SK-N-SH (cell line): ENCODE measurements around the gene MID2. TPM values are rescaled to one million over a fixed set of nuclear protein-coding genes. Genes with fewer than 3 reads are reported as not detected.

Experiments used
- CTCF ChIA-PET: fragments of 300-600, 350-600 bp; formaldehyde crosslinking; extraction: SDS; loops from one replicate; lab custom pipeline; 2021; lab: Yijun Ruan, JAX
- POLR2A ChIA-PET: fragments of 350-600 bp; sonication (Branson Sonifier 250); formaldehyde crosslinking; extraction: SDS; loops from one replicate; lab custom pipeline; 2020; ENCODE audit warnings: antibody characterized with exemption, inconsistent platforms; lab: Yijun Ruan, JAX
- DNase-seq: peaks from one replicate; pipeline ENCODE4 v3.0.0; 2012
- H2AFZ ChIP-seq: fragments of 200-600 bp; sonication (generic); 2 replicates; pipeline ENCODE4 v1.8.1; 2016; ENCODE audit warnings: antibody characterized with exemption, mild to moderate bottlenecking, low read depth
- H3F3A ChIP-seq: fragments of 200-600 bp; sonication (generic); replicated peaks from 2 replicates; pipeline ENCODE3; 2016; ENCODE audit warnings: antibody characterized with exemption, mild to moderate bottlenecking; ENCODE audit not compliant: insufficient read depth
- H3K27ac ChIP-seq, 2 experiments: fragments of 200-500 bp in 1 of 2; fragments of 200-600 bp in 1 of 2; sonication (Bioruptor generic) in 1 of 2; sonication (generic), shearing (Covaris generic) in 1 of 2; 2 replicates each; pipeline versions ENCODE4 v1.5.1 to v1.6.1; 2014 to 2016; ENCODE audit warnings: low read depth in 2 of 2, inconsistent platforms in 1 of 2, low read length in 1 of 2, mild to moderate bottlenecking in 1 of 2, mixed read lengths in 1 of 2
- H3K27me3 ChIP-seq: fragments of 200-600 bp; sonication (generic), shearing (Covaris generic); 2 replicates; pipeline ENCODE4 v1.6.1; 2016; ENCODE audit warnings: mixed run types; ENCODE audit not compliant: insufficient read depth
- H3K36me3 ChIP-seq, 2 experiments: fragments of 200-500 bp in 1 of 2; fragments of 200-600 bp in 1 of 2; sonication (Bioruptor generic) in 1 of 2; sonication (generic) in 1 of 2; replicated peaks in 1 of 2; 2 replicates each; pipeline versions ENCODE3 to v1.5.1; 2014 to 2016; ENCODE audit warnings: low read length in 1 of 2, mild to moderate bottlenecking in 1 of 2; ENCODE audit not compliant: insufficient read depth in 2 of 2, control insufficient read depth in 1 of 2
- H3K4me1 ChIP-seq, 2 experiments: fragments of 200-500 bp in 1 of 2; fragments of 200-600 bp in 1 of 2; sonication (Bioruptor generic) in 1 of 2; sonication (generic), shearing (Covaris generic) in 1 of 2; 2 replicates each; pipeline versions ENCODE4 v1.5.1 to v1.6.1; 2014 to 2016; ENCODE audit warnings: low read depth in 1 of 2, low read length in 1 of 2, mixed run types in 1 of 2; ENCODE audit not compliant: insufficient read depth in 2 of 2, control insufficient read depth in 1 of 2
- H3K4me2 ChIP-seq: fragments of 200-600 bp; sonication (generic), shearing (Covaris generic); 2 replicates; pipeline ENCODE4 v1.6.1; 2017; ENCODE audit warnings: mixed run types
- H3K4me3 ChIP-seq, 2 experiments: fragments of 200-500 bp in 1 of 2; fragments of 200-600 bp in 1 of 2; sonication (Bioruptor generic) in 1 of 2; sonication (generic), shearing (Covaris generic) in 1 of 2; 2 replicates each; pipeline versions ENCODE4 v1.5.1 to v1.8.1; 2014 to 2016; ENCODE audit warnings: low read depth in 2 of 2, inconsistent platforms in 1 of 2, low read length in 1 of 2, mild to moderate bottlenecking in 1 of 2, mixed read lengths in 1 of 2, moderate library complexity in 1 of 2
- H3K79me2 ChIP-seq: fragments of 200-600 bp; sonication (generic); 2 replicates; pipeline ENCODE4 v1.8.1; 2017; ENCODE audit warnings: mild to moderate bottlenecking; ENCODE audit not compliant: insufficient read depth
- H3K9ac ChIP-seq: fragments of 200-600 bp; sonication (generic); 2 replicates; pipeline ENCODE4 v1.6.1; 2017; ENCODE audit warnings: mixed run types
- H3K9me2 ChIP-seq: fragments of 200-600 bp; sonication (generic); 2 replicates; pipeline ENCODE4 v1.6.1; 2017; ENCODE audit warnings: mixed run types
- H3K9me3 ChIP-seq: fragments of 200-600 bp; sonication (generic); 2 replicates; pipeline ENCODE4 v1.6.1; 2017; ENCODE audit warnings: mixed run types, mild to moderate bottlenecking, moderate library complexity
- H4K20me1 ChIP-seq: fragments of 200-600 bp; sonication (generic); 2 replicates; pipeline ENCODE4 v1.6.1; 2017; ENCODE audit warnings: mild to moderate bottlenecking, mixed run types; ENCODE audit not compliant: insufficient read depth
- EZH2phosphoT487 ChIP-seq: fragments of 200-600 bp; sonication (generic); IDR thresholded peaks from 2 replicates; pipeline ENCODE4 v1.6.1; 2017; ENCODE audit warnings: low read depth, mixed run types, mild to moderate bottlenecking, antibody characterized with exemption, moderate library complexity, borderline replicate concordance
- GABPA ChIP-seq: IDR thresholded peaks from 2 replicates; pipeline ENCODE4 v1.4.0; 2012; ENCODE audit warnings: low read depth, mild to moderate bottlenecking
- NFIC ChIP-seq: IDR thresholded peaks from 2 replicates; pipeline ENCODE4 v1.4.0; 2012; ENCODE audit warnings: borderline replicate concordance
- POLR2AphosphoS5 ChIP-seq: IDR thresholded peaks from 2 replicates; pipeline ENCODE4 v1.6.1; 2012; ENCODE audit warnings: low read depth, low read length
- RAD21 ChIP-seq: IDR thresholded peaks from 2 replicates; pipeline ENCODE4 v1.6.1; 2012; ENCODE audit warnings: mild to moderate bottlenecking, low read length
- RCOR1 ChIP-seq: fragments of 150-350 bp; IDR thresholded peaks from 2 replicates; pipeline ENCODE4 v1.6.1; 2017; ENCODE audit warnings: antibody characterized with exemption, low read length
- RFX5 ChIP-seq: IDR thresholded peaks from 2 replicates; pipeline ENCODE4 v1.6.1; 2012; ENCODE audit warnings: mild to moderate bottlenecking, improper control_type of control experiment, low read length
- RXRA ChIP-seq: IDR thresholded peaks from 2 replicates; pipeline ENCODE4 v1.4.0; 2012; ENCODE audit warnings: low read depth, mild to moderate bottlenecking, borderline replicate concordance
- SIN3A ChIP-seq: IDR thresholded peaks from 2 replicates; pipeline ENCODE4 v1.6.1; 2012; ENCODE audit warnings: low read depth, mild to moderate bottlenecking, low read length, moderate library complexity, borderline replicate concordance
- SMC3 ChIP-seq: IDR thresholded peaks from 2 replicates; pipeline ENCODE4 v1.6.1; 2012; ENCODE audit warnings: low read depth, low read length, improper control_type of control experiment
- YY1 ChIP-seq: IDR thresholded peaks from 2 replicates; pipeline ENCODE4 v1.4.0; 2012; ENCODE audit warnings: low read depth, mild to moderate bottlenecking
- WGBS: methylation state at CpG from one replicate; pipeline ENCODE4 v1.1.6; 2017; ENCODE audit warnings: low lambda C conversion rate; 5-methylcytosine and 5-hydroxymethylcytosine counted together
- polyA plus RNA-seq, 3 experiments: library from polyadenylated mRNA; depleted of rRNA; stranded (reverse); fragments of >200 nt; gene quantifications; 2 replicates each; pipeline ENCODE4 v1.2.3, GENCODE V29; 2012
- TF ChIP-seq, protein P1 (sequence below): IDR thresholded peaks from 2 replicates; pipeline ENCODE4; 2012
- TF ChIP-seq, protein P2 (sequence below): fragments of 150-350 bp; IDR thresholded peaks from 2 replicates; pipeline ENCODE4 v1.6.1; 2017; ENCODE audit warnings: antibody characterized with exemption, low read length, low read depth, borderline replicate concordance
- TF ChIP-seq, protein P3 (sequence below): IDR thresholded peaks from 2 replicates; pipeline ENCODE4 v1.4.0; 2012; ENCODE audit warnings: low read depth, borderline replicate concordance
- TF ChIP-seq, protein P4 (sequence below): IDR thresholded peaks from 2 replicates; pipeline ENCODE4 v1.4.0; 2012; ENCODE audit warnings: low read depth, borderline replicate concordance
- TF ChIP-seq, protein P5 (sequence below): IDR thresholded peaks from 2 replicates; pipeline ENCODE4 v1.4.0; 2012; ENCODE audit warnings: low read depth

Gene MID2
- polyA plus RNA-seq, 1 of the 3 experiments (the other 2 are of a cell fraction): 0.16 TPM

DNA sequence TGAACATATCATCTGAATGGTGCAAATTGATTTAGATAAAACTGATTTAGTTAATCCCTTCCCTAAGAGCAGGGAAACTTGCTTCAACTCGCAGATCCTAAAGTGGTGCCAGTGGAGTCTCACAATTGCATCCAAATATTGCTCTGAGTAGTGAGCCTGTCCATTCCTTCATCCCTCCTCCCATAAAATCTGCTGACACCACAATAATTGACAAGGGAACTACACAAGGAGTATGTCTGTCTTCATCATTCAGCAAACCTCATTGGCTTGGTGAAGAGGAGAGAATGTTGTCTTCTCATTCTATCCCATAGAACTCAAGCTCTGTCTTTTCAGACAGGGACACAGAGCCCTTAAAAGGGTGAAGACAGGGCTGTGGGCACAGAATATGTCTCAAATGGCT lies 4.2 kb downstream of the MID2 start:
- Histone ChIP-seq H3K9me2 (no peaks in the 10 kb centered on the region), H3K36me3 (no peaks in the 10 kb centered on the region), H3K9me3 (no peaks in the 10 kb centered on the region), H3K79me2 (no peaks in the 10 kb centered on the region), H3K27ac (no peak overlapping the region), H3F3A (no peaks in the 10 kb centered on the region), H3K4me1 (no peaks in the 10 kb centered on the region), H2AFZ (no peak overlapping the region), H3K4me2 (no peak overlapping the region), H3K4me3 (no peak overlapping the region), H4K20me1 (no peaks in the 10 kb centered on the region), H3K27me3 (peaks cover 15% of the 10 kb centered on the region; the same call in 1 of the 2 replicates), H3K9ac (no peak overlapping the region)
- ChIA-PET CTCF (interaction anchor here (1.1 kb wide), 1 partner anchor 16 kb away, joined by 3 read pairs; no protein-coding TSS in a partner anchor), POLR2A (no interaction called here)
- WGBS: 9% methylated on average over 1 of the region's 1 CpG
- TF ChIP-seq SIN3A (no peak), GABPA (no peak), RAD21 (no peak), SMC3 (no peak), RFX5 (no peak), RCOR1 (no peak), YY1 (no peak), NFIC (no peak), EZH2phosphoT487 (no peak), POLR2AphosphoS5 (no peak), RXRA (no peak)
- TF ChIP-seq, protein P1, sequence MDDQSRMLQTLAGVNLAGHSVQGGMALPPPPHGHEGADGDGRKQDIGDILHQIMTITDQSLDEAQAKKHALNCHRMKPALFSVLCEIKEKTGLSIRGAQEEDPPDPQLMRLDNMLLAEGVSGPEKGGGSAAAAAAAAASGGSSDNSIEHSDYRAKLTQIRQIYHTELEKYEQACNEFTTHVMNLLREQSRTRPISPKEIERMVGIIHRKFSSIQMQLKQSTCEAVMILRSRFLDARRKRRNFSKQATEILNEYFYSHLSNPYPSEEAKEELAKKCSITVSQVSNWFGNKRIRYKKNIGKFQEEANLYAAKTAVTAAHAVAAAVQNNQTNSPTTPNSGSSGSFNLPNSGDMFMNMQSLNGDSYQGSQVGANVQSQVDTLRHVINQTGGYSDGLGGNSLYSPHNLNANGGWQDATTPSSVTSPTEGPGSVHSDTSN: no peak
- TF ChIP-seq, protein P2, sequence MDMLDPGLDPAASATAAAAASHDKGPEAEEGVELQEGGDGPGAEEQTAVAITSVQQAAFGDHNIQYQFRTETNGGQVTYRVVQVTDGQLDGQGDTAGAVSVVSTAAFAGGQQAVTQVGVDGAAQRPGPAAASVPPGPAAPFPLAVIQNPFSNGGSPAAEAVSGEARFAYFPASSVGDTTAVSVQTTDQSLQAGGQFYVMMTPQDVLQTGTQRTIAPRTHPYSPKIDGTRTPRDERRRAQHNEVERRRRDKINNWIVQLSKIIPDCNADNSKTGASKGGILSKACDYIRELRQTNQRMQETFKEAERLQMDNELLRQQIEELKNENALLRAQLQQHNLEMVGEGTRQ: no peak
- TF ChIP-seq, protein P3, sequence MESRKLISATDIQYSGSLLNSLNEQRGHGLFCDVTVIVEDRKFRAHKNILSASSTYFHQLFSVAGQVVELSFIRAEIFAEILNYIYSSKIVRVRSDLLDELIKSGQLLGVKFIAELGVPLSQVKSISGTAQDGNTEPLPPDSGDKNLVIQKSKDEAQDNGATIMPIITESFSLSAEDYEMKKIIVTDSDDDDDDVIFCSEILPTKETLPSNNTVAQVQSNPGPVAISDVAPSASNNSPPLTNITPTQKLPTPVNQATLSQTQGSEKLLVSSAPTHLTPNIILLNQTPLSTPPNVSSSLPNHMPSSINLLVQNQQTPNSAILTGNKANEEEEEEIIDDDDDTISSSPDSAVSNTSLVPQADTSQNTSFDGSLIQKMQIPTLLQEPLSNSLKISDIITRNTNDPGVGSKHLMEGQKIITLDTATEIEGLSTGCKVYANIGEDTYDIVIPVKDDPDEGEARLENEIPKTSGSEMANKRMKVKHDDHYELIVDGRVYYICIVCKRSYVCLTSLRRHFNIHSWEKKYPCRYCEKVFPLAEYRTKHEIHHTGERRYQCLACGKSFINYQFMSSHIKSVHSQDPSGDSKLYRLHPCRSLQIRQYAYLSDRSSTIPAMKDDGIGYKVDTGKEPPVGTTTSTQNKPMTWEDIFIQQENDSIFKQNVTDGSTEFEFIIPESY: no peak
- TF ChIP-seq, protein P4, sequence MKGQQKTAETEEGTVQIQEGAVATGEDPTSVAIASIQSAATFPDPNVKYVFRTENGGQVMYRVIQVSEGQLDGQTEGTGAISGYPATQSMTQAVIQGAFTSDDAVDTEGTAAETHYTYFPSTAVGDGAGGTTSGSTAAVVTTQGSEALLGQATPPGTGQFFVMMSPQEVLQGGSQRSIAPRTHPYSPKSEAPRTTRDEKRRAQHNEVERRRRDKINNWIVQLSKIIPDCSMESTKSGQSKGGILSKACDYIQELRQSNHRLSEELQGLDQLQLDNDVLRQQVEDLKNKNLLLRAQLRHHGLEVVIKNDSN: no peak
- TF ChIP-seq, protein P5, sequence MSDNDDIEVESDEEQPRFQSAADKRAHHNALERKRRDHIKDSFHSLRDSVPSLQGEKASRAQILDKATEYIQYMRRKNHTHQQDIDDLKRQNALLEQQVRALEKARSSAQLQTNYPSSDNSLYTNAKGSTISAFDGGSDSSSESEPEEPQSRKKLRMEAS: no peak
- no peak for DNase-seq
